Endodermal cell (in vitro differentiated cells): Measurements from ENCODE around the gene ALPL. TPM values are rescaled to one million over a fixed set of nuclear protein-coding genes. Genes with fewer than 3 reads are reported as not detected.
A peak's percentile ranks its signal among the peaks of the same experiment; 100 is the strongest.

Source experiments
- DNase-seq: peaks from one replicate; pipeline ENCODE4 v3.0.0-alpha.2; 2017
- H3K27ac ChIP-seq: 2 replicates; pipeline ENCODE4 v1.5.1; 2013; ENCODE audit warnings: mild to moderate bottlenecking, low read depth, low read length, moderate library complexity
- H3K27me3 ChIP-seq: 2 replicates; pipeline ENCODE4 v1.6.1; 2013; ENCODE audit warnings: mild to moderate bottlenecking, low read length, moderate library complexity; ENCODE audit not compliant: insufficient read depth, control insufficient read depth, poor library complexity, severe bottlenecking
- H3K36me3 ChIP-seq: 2 replicates; pipeline ENCODE4 v1.7.0; 2013; ENCODE audit warnings: mild to moderate bottlenecking, low read length, moderate library complexity; ENCODE audit not compliant: control insufficient read depth, insufficient read depth
- H3K4me1 ChIP-seq: one replicate; pipeline ENCODE4 v1.7.0; 2013; ENCODE audit warnings: low read length; ENCODE audit not compliant: control insufficient read depth, insufficient read depth
- H3K4me3 ChIP-seq: 2 replicates; pipeline ENCODE4 v1.5.1; 2013; ENCODE audit warnings: mild to moderate bottlenecking, low read length, moderate library complexity
- H3K9ac ChIP-seq: 2 replicates; pipeline ENCODE4 v1.6.1; 2013; ENCODE audit warnings: mild to moderate bottlenecking, low read length, moderate library complexity; ENCODE audit not compliant: poor library complexity, severe bottlenecking; ENCODE audit errors: extremely low read depth
- H3K9me3 ChIP-seq: 2 replicates; pipeline ENCODE4 v1.6.1; 2013; ENCODE audit warnings: mild to moderate bottlenecking, low read length, moderate library complexity; ENCODE audit not compliant: control insufficient read depth
- H3K27ac Mint-ChIP-seq: 2 replicates; pipeline ENCODE4 v1.8.0; 2020; ENCODE audit warnings: mixed read lengths
- H3K27me3 Mint-ChIP-seq: 2 replicates; pipeline ENCODE4 v1.8.0; 2021; ENCODE audit warnings: mild to moderate bottlenecking, mixed read lengths; ENCODE audit not compliant: insufficient read depth
- H3K36me3 Mint-ChIP-seq: 2 replicates; pipeline ENCODE4 v1.8.0; 2020; ENCODE audit warnings: low read depth, mixed read lengths
- H3K4me1 Mint-ChIP-seq: 2 replicates; pipeline ENCODE4 v1.8.0; 2020; ENCODE audit warnings: mixed read lengths
- H3K4me3 Mint-ChIP-seq: 2 replicates; pipeline ENCODE4 v1.8.0; 2020; ENCODE audit warnings: mild to moderate bottlenecking, moderate library complexity, mixed read lengths
- H3K9me3 Mint-ChIP-seq: 2 replicates; pipeline ENCODE4 v1.8.0; 2020; ENCODE audit warnings: mild to moderate bottlenecking, mixed read lengths
- CTCF ChIP-seq: fragments of 200-600 bp; sonication (generic); conservative IDR thresholded peaks from 2 replicates; pipeline ENCODE4 v1.5.0; 2021; ENCODE audit warnings: antibody characterized with exemption, mild to moderate bottlenecking
- WGBS, 2 experiments: methylation state at CpG; one replicate each; pipeline versions ENCODE4 v1.1.5 to v1.1.7; 2013; ENCODE audit warnings: missing lambda C conversion rate in 2 of 2, mixed read lengths in 1 of 2; ENCODE audit not compliant: insufficient coverage in 1 of 2, insufficient read length in 1 of 2; 5-methylcytosine and 5-hydroxymethylcytosine counted together
- total RNA-seq, 2 donors: library from RNA; stranded (reverse); fragmentation: NEBNext Ultra II Directional in 1 of 2; extraction: Animal tissue kit (Norgen Biotek cat#: 25700) in 1 of 2; gene quantifications; 2 replicates in 1 of 2; 3 replicates in 1 of 2; pipeline ENCODE4 v1.2.1, GENCODE V29; 2021

ALPL gene
- total RNA-seq, 2 donors from 2014 or later: 94.8 to 117 TPM

DNA sequence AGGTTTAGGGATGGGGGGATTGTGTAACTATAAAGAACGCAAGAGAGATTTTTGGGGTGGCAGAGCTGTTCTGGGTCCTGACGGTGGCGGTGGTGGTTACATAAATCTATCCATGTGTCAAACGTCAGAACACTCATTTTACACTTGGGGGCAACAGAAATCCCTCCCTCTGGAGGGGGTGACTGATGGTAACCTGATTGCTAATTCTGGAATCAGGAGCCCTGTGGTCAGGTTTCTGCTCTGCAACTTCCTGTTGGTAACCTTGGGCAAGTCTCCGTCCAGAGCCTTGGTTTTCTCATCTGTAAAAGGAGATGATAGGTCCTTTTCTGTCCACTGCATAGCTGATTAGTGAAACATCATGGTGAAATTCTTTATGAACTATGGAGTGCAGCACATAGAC lies 40.9 kb downstream of the ALPL start:
- Mint-ChIP-seq H3K4me3 (no peak overlapping the region), H3K27ac (no peak overlapping the region), H3K4me1 (peaks cover 17% of the 10 kb centered on the region), H3K9me3 (no peaks in the 10 kb centered on the region), H3K36me3 (peaks cover 4% of the 10 kb centered on the region), H3K27me3 (no peaks in the 10 kb centered on the region)
- Histone ChIP-seq H3K27me3 (no peaks in the 10 kb centered on the region), H3K4me3 (no peak overlapping the region), H3K27ac (no peak overlapping the region), H3K9me3 (no peaks in the 10 kb centered on the region), H3K4me1 (peaks cover 2% of the 10 kb centered on the region), H3K9ac (no peak overlapping the region), H3K36me3 (no peaks in the 10 kb centered on the region)
- WGBS, 2 experiments: 95 to 97% methylated on average over 5 of the region's 5 CpGs
- no peak for TF ChIP-seq CTCF
- DNase-seq: no peak

GRCh38 chr1:21550866-21551475 lies 41.7 kb downstream of the ALPL start:
- H3K27ac ChIP-seq: no peak overlapping the region
- no peaks in the 10 kb centered on the region for H3K36me3 ChIP-seq
- peaks cover 2% of the 10 kb centered on the region for H3K4me1 ChIP-seq
- H3K27ac Mint-ChIP-seq: no peak overlapping the region
- H3K4me1 Mint-ChIP-seq: peaks cover 17% of the 10 kb centered on the region
- TF ChIP-seq CTCF: no peak
- no peaks in the 10 kb centered on the region for H3K27me3 ChIP-seq
- H3K4me3 Mint-ChIP-seq: no peak overlapping the region
- H3K9me3 Mint-ChIP-seq: no peaks in the 10 kb centered on the region
- no peak for DNase-seq
- peaks cover 8% of the 10 kb centered on the region for H3K36me3 Mint-ChIP-seq
- no peaks in the 10 kb centered on the region for H3K9me3 ChIP-seq
- H3K4me3 ChIP-seq: no peak overlapping the region
- no peaks in the 10 kb centered on the region for H3K27me3 Mint-ChIP-seq
- H3K9ac ChIP-seq: no peak overlapping the region
- WGBS, 2 experiments: 92 to 96% methylated on average over 9 to 12 of the region's 12 CpGs

DNA sequence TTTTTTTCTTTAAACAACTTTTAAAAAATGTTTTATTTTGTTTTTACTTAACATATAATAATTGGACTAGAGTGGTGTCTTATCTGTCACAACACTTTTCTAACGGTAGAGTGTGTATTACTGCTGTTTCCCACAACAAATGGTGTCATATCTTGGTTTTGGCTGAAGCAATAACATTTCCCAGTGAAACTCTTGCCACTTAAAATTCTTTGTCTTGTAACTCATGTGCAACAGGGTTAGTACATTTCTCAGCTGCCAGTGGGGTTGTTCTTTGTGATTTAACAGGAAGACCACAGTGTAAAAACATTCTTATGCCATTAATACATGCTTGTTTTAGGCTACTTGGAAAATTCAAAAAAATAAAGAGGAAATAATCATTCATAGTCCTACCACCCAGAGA lies 43.5 kb downstream of the ALPL start:
- peaks cover 2% of the 10 kb centered on the region for H3K4me1 ChIP-seq
- no peak overlapping the region for H3K27ac ChIP-seq
- TF ChIP-seq CTCF: no peak
- DNase-seq: no peak
- no peak overlapping the region for H3K9ac ChIP-seq
- Mint-ChIP-seq H3K9me3 (no peaks in the 10 kb centered on the region), H3K4me3 (no peak overlapping the region), H3K4me1 (peaks cover 15% of the 10 kb centered on the region), H3K27me3 (no peaks in the 10 kb centered on the region), H3K27ac (peak overlapping the region; percentile 67), H3K36me3 (peaks cover 15% of the 10 kb centered on the region)
- WGBS, 2 experiments: 67 to 70% methylated on average over 1 of the region's 1 CpG
- H3K27me3 ChIP-seq: no peaks in the 10 kb centered on the region
- no peaks in the 10 kb centered on the region for H3K9me3 ChIP-seq
- no peaks in the 10 kb centered on the region for H3K36me3 ChIP-seq
- H3K4me3 ChIP-seq: no peak overlapping the region
